NCI-H187 (cell line): Measurements from ENCODE around the gene SIGLEC15.
"Not testable (repeated sequence)": the region's sequence is repeated elsewhere in the genome, so short reads cannot be mapped to it uniquely, and the experiment has no call there.

ENCODE experiments used
- DNase-seq, 2 experiments: peaks; one replicate each; lab custom pipeline; 2025; lab: John Stamatoyannopoulos, UW

SIGLEC15 gene

GRCh38 chr18:45844938-45845337 is 19.5 kb downstream of the SIGLEC15 start:
- DNase-seq = peak in 1 of 2 experiments; percentile 13

DNA sequence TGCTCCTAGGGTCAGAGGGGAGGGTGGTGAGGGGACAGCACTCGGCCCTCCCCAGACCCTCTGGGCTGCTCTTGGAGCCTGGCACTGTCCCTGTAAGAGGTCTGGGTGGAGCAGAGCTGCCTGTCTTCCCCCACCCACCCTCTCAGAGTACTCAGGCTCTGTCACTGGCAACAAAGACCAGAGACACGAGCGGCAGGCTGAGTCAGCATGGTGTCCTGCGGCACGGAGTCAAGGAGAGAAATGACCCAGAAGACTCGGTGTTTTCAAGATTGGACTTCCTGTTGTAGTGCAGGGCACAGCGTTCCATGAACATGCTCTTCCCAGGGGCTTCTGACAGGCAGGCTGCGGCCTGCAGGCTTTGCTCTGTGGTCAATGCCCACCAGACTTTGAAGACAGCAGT is 19.9 kb downstream of the SIGLEC15 start:
- no peak for DNase-seq

DNA sequence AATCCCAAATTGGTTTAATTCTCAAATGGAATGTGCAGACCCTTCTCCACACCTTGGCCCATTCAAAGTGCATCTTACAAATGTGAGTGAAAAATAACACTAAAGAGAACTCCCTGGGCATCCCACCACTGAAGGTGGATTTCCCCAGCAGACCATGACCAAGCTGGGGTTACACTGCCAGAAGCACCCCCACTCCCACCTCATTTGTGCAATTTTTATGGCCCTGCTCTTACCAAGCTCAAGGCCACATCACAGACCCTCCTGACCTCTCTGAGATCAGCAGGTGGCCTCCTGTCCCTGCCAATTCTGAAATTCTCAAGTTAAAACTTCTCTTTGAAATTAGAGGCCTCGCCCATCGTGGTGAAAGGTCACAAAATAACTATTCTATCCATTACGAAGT is 21.6 kb downstream of the SIGLEC15 start:
- no peak for DNase-seq

DNA sequence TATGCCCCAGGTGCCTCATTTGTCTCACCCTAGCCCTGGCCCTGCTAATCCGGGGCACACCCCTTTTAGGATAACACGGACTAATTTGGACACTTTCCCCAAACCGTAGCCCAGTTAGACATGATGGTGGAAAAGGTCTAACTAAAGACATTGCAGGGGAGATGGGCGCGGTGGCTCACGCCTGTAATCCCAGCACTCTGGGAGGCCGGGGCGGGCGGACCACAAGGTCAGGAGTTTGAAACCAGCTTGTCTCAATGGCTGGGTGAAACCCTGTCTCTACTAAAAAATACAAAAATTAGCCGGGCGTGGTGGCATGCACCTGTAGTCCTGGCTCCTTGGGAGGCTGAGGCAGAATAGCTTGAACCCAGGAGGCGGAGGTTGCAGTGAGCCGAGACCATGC is 23.2 kb downstream of the SIGLEC15 start:
- not testable (repeated sequence) for DNase-seq

GRCh38 chr18:45849529-45849928 is 24.1 kb downstream of the SIGLEC15 start:
- DNase-seq = no peak

GRCh38 chr18:45850021-45850420 is 24.5 kb downstream of the SIGLEC15 start:
- no peak for DNase-seq

- DNase-seq = no peak
Measured at GRCh38 chr18:45851161-45851925, 25.9 kb downstream of the SIGLEC15 start.

DNA sequence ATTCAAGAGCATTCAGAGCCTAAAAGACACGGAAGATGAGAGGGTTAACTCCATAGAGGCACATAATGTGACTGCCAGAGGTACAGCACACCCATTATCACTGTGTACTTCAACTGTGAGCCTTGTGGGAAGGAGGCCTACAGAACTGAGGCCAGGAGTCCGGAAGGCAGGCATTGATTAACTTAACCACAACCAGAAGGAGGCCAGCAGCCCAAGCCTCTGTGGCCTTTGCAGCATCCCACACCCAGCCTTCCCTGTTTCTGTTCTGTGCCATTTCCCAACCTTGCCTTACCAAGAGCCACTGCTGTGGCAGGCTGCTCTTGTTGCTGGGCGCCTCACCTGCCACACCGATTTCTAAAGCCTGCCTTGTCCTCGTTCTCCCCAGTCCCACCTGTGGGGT is 27.2 kb downstream of the SIGLEC15 start:
- DNase-seq = no peak

DNA sequence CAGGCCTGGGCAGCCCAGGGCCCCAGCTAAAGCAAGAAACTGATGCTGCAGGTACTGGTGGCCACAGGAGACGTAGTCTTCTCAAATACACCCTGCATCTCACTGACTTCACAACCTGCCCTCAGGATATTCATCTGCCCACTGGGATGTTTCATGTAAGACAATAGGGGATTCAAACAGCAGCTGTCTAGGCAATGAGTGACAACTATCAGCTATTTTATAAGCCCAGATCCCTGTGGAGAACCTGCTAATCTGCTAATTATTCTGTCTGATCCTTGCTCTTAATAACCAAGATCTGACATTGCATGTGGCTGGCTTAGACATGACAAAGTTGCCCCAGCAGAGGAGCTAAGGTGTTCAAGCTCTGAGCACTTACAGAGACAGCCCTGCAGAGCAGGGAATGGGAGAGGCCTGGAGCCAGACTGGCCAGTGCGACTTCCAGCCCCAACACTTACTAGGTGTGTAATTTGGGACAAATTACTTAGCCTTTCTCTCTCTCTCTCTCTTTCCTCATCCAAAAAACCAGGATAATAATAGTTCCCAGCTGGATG is 28.6 kb downstream of the SIGLEC15 start:
- DNase-seq = no peak

DNA sequence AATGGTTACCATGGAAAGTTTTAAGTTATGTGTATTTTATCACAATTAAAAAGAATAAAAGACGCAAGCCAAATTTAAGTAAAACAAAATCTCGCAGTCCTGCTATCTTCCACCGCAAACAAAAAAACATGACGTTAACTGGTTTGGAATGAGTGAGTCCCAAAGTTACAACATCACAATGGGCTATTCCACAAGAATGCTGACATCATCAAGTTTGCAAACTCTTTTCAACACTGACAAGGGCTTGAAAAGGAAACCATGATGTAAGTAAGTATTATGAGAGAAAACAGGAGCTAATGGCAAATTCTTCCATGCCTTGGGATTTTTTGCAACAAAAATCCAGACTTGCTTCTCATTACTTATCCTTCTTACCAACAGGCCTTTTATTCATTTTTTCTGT is 31.1 kb downstream of the SIGLEC15 start:
- DNase-seq = no peak

DNA sequence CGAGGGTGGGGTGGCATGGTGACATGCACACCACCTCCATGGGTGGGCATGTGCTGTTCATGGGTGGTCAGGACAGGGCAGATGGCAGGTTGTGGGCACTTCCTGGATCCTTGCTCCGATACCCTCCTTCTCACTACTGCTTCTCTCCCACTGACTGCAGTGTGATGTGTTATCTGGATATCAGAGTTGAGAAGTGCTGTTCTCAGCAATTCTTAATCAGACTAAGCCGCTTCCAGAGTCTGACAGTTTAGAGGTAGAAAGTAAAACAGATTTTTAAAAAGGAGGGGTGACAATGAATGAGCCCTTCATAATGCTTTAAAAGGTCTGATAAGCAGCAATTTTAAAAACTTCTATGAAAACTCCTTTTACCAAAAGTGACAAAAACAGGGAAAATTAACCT is 33.9 kb downstream of the SIGLEC15 start:
- DNase-seq = no peak

GRCh38 chr18:45860492-45860891 is 35.0 kb downstream of the SIGLEC15 start:
- no peak for DNase-seq

DNA sequence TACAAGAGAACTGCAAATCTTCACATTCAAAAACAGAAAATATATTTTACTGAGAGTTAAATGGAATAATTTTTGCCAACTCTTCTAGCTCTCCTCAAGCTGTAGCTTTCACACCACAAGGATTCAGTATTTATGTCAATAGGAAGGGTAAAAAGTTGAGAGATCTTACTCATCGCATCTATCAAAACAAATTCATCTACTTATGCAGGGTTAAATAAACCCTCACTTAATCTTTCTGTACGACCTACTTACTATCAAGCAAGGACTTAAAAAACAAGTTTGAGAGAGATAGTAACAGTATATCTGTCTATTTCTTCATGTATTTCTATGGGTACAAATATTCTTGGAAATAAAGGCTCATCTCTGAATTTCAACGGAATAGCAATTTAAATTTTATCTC is 35.5 kb downstream of the SIGLEC15 start:
- DNase-seq = no peak

GRCh38 chr18:45861926-45862325 is 36.5 kb downstream of the SIGLEC15 start:
- no peak for DNase-seq

DNA sequence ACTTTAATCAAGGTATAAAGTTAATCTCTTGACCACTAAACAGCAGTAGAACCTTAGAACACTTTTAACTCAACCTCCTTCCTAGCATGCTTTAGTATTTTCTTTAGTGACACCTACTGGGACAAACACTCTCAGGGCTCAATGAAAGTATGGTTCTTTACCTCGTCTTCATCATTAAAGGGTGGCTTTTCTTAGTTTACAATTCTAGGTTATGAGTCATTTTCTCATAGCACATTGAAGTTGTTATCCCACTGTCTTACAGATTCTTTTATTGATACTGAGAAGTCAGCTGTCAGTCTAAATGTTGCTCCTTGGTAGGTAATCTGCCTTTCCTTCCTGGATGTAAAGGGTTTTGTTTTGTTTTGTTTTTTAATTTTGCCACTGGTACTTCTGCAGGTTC is 38.0 kb downstream of the SIGLEC15 start:
- DNase-seq = no peak

GRCh38 chr18:45864081-45864480 is 38.6 kb downstream of the SIGLEC15 start:
- DNase-seq = no peak

GRCh38 chr18:45865466-45865865 is 40.0 kb downstream of the SIGLEC15 start:
- DNase-seq = no peak

- no peak for DNase-seq
Measured at GRCh38 chr18:45870419-45870818, 44.9 kb downstream of the SIGLEC15 start.

- no peak for DNase-seq
Measured at GRCh38 chr18:45871431-45872084, 46.1 kb downstream of the SIGLEC15 start.

DNA sequence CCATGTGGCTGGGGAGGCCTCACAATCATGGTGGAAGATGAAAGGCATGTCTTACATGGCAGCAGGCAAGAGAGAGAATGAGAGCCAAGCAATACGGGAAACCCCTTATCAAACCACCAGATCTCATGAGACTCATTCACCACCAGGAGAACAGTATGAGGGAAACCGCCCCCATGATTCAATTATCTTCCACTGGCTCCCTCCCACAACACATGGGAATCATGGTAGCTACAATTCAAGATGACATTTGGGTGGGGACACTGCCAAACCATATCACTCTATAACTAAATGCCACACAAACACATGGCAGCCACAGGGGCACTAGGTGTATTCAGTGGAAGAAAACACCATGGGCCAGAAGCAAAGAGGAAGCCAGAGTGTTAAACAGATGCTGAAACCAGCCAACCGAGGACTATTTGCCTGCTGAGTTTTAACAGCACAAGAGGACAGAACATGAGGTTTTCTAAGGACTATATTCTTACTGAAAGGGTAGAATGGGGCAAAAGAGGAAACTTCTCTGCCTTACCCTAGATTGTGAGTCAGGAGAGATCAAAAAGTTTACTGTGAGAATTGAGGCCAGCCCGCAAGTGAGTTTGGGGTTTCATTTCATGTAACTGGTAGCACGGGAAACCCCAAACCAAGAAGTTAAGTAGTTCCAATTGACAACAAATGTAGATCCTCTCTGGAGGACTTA is 49.2 kb downstream of the SIGLEC15 start:
- no peak for DNase-seq

- no peak for DNase-seq
Measured at GRCh38 chr18:45876161-45876560, 50.7 kb downstream of the SIGLEC15 start.

DNA sequence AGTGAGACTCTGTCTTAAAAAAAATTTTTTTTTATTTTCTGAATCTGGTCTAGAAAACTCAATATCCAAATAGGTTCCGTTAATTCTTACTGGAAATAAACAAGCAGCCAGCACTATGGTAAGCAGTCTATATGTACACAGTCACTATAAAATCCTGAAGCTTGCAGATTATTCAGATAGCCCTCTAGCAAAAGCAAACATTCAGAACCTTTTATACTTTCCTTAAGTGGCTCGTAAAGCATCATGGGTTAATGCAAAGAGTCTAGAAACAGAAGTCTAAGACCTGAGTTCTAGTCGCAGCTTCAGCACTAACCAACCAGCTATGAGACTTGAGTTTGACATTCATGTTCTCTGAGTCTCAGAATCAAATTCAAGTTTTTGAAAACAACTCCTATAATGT is 51.9 kb downstream of the SIGLEC15 start:
- DNase-seq = no peak
